ENCODE data around the gene LAMA2.

Gene LAMA2

DNA sequence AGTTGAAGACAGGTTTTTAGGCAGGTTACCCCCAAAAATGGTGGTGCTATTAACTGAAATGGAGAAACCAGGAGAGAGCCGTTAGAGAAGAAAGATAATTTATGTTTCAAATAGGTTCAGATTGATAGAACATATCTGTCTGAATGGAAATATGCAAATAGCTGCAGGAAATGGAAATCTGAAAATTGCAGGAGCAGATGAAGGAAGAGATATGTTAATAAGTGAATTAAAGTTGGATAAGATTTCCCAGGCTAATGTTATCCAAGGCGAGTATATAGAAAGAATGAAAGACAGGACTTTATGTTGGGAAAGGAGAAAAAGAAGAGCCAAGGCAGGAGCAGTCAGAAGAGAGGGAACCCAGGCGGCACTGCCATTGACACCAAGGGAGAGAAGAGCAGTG lies 461.4 kb downstream of the LAMA2 start:
- TF ChIP-seq, protein P1, sequence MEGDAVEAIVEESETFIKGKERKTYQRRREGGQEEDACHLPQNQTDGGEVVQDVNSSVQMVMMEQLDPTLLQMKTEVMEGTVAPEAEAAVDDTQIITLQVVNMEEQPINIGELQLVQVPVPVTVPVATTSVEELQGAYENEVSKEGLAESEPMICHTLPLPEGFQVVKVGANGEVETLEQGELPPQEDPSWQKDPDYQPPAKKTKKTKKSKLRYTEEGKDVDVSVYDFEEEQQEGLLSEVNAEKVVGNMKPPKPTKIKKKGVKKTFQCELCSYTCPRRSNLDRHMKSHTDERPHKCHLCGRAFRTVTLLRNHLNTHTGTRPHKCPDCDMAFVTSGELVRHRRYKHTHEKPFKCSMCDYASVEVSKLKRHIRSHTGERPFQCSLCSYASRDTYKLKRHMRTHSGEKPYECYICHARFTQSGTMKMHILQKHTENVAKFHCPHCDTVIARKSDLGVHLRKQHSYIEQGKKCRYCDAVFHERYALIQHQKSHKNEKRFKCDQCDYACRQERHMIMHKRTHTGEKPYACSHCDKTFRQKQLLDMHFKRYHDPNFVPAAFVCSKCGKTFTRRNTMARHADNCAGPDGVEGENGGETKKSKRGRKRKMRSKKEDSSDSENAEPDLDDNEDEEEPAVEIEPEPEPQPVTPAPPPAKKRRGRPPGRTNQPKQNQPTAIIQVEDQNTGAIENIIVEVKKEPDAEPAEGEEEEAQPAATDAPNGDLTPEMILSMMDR (IDR thresholded peaks at IDR 0.05; ENCODE audit: insufficient read depth, missing control alignments): no peak
- no peak for FAIRE-seq
- DNase-seq (ENCODE audit: insufficient read length, low spot score): no peak

DNA sequence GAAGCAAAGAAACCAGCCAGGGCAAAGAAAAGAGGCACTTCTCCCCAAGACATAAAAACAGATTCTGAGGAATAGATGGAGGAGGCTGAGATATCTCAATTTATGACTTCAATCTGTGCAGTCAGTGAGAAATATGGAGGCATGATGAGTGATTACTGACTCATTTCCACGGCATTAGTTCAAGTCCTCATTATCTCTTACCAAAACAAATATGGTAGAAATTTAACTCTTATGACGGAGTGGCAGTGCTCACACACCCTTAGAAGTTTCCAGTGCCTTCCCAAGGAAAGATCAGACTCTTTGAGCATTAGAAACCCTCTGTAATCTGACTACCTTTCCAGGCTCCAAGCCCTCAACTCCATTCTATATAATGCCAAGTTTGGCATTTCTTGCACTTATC lies 463.0 kb downstream of the LAMA2 start:
- TF ChIP-seq, protein P1 (IDR thresholded peaks at IDR 0.05; ENCODE audit: insufficient read depth, missing control alignments): no peak
- DNase-seq (ENCODE audit: insufficient read length, low spot score) (no peak), FAIRE-seq (no peak)

DNA sequence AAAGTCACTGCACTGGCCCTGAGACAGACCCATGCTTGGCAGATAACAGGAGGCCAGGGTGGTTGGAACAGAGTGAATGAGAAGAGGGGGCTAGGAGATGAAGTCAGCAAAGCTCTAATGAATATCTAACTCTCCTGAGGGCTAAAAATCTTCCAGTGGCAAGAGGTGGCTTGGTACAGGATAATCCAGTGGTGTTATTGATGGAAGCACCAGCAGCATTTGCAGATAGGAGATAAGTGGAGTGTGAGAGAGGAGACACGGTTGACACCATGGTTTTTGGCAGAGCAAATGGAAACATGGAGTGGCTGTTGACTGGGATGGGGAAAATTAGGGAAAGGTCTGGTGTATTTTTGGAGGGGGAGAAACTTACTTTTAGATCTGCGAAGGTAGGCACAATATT lies 464.0 kb downstream of the LAMA2 start:
- DNase-seq (ENCODE audit: insufficient read length, low spot score) (no peak), FAIRE-seq (no peak)
- TF ChIP-seq, protein P1 (IDR thresholded peaks at IDR 0.05; ENCODE audit: insufficient read depth, missing control alignments): no peak

DNA sequence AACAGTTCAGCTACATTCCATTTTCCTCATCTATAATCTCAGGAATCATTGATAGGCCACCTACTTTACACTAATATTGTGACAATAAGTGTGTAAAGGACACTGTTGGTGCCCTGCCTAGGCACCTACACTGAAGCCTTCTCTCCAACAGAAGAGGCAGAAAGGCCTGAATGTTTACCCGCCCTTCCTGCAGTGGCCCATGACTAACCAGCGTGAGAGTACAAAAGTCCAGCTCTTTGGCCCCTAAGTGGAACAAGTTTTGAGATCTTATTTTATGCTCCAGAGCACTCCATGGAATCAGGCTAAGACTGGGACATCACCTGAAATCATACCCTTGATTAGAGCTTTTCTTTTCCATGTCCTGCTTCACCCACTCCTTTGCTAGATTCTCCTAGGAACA lies 467.3 kb downstream of the LAMA2 start:
- FAIRE-seq (no peak), DNase-seq (ENCODE audit: insufficient read length, low spot score) (no peak)
- TF ChIP-seq, protein P1 (IDR thresholded peaks at IDR 0.05; ENCODE audit: insufficient read depth, missing control alignments): no peak

DNA sequence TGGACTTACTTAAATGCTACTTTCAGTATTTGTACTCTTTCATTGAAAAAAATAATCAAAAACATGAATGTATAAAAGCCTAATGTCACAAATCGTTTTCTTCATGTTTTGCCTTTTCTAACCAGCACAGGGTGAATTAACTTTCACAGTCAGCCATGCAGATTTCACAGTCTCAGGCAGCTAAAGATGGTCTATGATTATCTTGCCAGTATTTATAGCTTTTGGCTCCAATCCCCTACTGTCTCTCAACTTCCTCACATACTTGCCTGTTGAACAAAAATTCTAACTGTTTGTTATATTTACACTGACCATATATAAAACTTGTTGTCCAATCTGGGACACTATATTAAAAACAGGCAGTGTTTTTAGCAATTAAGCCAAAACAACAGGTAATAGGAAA lies 468.9 kb downstream of the LAMA2 start:
- TF ChIP-seq, protein P1 (IDR thresholded peaks at IDR 0.05; ENCODE audit: insufficient read depth, missing control alignments): no peak
- FAIRE-seq: no peak
- DNase-seq (ENCODE audit: insufficient read length, low spot score): no peak

DNA sequence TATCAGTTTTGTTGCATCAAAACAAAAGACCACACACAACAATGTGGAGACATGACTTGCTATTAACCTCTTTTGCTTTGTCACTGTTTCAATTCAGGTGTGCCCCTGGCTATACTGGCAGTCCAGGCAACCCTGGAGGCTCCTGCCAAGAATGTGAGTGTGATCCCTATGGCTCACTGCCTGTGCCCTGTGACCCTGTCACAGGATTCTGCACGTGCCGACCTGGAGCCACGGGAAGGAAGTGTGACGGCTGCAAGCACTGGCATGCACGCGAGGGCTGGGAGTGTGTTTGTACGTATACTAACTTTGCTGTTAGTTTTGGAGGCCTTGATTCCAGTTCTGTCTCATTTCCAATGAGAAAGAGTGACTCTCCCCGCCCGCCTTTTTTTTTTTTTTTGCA lies 470.1 kb downstream of the LAMA2 start:
- no peak for FAIRE-seq
- TF ChIP-seq, protein P1 (IDR thresholded peaks at IDR 0.05; ENCODE audit: insufficient read depth, missing control alignments): no peak
- DNase-seq (ENCODE audit: insufficient read length, low spot score): no peak

DNA sequence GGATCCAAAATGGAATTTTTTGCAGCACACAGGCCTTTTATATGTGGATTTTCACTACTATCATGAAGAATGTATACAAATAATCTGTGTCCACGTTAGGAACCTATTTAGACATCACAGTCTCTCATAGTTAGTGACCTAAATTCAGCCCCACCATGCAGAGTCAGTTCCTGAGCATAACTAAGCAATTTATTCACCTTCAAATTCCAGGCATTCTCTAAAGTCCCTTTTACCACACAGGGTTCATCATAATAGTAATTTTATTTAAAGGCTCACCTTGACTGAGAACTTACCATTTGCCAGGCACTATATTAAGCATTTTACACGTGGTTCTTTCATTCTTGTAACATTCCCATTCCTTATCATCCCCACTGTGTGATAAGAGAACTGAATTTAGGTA lies 473.2 kb downstream of the LAMA2 start:
- DNase-seq (ENCODE audit: insufficient read length, low spot score) (no peak), FAIRE-seq (no peak)
- TF ChIP-seq, protein P1 (IDR thresholded peaks at IDR 0.05; ENCODE audit: insufficient read depth, missing control alignments): no peak
